CD4-positive, alpha-beta T cell treated with Interleukin-15 for 1 hour (primary cell): Measurements from ENCODE around the gene PAQR4.
"Not testable (repeated sequence)": the region's sequence is repeated elsewhere in the genome, so short reads cannot be mapped to it uniquely, and the experiment has no call there.

Experiments used
- DNase-seq: peaks from one replicate; pipeline ENCODE4 v3.0.0-alpha.2; 2020

Gene PAQR4

GRCh38 chr16:2968738-2969544 lies at the start of gene PAQR4:
Gene PAQR4 (plus strand): TSS chr16:2969348. CDS start chr16:2969675, 327 bp downstream.
- DNase-seq, result peak; percentile 83

DNA sequence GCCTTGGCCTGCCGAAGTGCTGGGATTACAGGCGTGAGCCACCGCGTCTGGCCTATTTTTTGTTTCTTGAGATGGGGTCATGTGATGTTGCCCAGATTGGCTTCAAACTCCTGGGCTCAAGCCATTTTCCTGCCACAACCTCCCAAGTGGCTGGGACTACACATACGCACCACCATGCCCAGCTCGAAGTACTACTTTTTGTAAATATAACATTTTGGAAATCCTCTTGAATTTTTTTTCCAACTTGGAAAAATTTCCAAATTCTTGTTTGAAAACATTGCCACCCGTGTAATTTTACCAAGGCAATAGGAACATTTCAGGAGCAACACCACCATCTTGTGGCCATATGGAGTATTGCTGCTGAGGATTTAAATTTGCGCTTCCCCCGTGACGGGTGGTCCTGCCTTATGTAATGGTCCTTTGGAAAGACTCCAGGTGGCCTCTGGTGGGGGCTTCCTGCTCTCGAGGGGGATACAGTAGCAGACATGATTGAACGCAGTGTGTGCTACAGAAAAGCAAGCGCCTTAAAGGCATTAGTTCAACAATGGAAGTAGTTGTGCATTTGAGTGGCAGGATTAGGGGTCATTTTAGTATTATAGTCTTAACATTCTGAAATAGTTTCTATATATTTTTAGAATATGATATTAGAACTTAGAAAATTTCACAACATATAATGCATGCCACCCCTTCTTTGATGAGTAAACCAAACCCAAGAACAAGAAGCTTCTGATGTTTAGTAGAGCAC lies 49.5 kb upstream of the PAQR4 start:
- peak; percentile 53 for DNase-seq

DNA sequence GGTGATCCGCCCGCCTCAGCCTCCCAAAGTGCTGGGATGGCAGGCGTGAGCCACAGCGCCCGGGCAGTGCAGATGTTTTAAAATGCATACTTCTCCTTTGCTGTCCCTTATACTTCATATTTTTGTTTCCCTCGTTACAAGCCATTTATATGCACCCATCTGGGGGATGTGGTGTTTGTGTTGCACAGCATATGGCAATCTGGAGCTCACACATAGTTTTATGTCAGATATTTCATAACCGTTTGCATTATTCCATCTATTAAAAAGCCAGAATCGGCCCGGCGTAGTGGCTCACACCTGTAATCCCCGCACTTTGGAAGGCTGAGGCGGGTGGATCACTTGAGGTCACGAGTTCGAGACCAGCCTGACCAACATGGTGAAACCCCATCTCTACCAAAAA lies 45.7 kb upstream of the PAQR4 start:
- no peak for DNase-seq

DNA sequence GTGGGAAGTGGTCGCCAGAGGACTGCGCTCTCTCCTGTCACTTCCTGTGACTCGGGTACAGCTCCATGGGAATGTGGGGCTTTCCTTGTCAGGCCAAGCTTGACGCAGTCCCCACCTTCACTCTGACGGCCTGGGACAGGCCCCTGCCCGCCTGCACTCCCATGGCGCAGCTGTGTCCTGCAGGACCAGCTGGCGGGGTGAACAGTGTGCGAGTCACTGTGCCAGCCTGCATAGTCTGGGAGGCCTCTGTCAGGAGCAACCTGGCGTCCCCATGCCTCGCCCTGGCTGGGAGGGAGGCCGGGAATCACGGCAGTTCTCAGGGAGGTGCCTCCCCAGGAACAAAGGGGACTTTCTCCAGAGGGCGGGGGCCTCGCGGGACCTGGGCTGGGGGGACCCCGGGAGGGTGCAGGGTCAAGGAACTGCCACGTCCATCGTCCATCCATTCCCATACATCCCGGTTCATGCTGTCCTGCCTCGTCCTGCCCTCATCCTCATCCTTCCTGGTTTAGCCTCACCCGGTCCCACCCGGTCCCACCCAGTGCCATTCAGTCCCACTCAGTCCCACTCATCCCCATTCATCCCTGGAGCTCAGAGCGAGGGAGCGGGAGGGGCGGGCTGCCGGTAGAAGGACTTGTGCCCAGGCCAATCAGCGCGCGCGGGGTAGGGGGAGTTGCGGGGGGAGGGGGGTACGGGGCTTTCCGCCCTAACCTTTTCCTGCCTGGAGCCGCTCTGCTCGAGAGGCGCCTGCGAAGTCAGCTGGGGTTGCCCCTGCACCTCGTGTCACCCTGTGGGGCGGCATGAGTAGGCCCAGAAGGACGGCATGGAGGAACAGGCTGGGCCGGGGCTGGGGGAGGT lies 44.0 kb upstream of the PAQR4 start:
- no peak for DNase-seq

DNA sequence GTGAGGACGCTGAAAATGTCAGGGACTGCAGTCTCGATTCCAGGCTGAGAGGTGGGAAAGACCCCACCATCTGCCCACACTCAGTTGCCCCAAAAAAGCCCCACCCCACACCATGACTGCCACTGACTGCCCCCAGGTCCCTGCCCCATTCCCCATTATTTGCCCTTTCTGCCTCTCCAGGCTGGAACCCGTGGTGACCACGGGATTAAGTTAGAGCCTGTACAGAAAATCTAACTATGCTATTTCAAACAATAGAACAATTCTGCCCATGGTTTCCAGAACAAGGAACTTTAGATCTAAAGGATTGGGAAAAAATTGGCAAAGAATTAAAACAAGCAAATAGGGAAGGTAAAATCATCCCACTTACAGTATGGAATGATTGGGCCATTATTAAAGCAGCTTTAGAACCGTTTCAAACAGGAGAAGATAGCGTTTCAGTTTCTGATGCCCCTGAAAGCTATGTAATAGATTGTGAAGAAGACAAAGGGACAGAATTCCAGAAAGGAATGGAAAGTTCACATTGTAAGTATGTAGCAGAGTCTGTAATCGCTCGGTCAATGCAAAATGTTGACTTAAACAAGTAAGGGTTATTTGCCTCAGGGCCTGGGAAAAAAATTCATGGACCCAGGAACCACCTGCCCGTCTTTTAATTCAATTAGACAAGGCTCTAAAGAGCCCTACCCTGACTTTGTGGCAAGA lies 43.0 kb upstream of the PAQR4 start:
- no peak for DNase-seq

GRCh38 chr16:2926650-2926999 lies 42.5 kb upstream of the PAQR4 start:
- DNase-seq, result no peak

GRCh38 chr16:2927010-2927646 lies 42.0 kb upstream of the PAQR4 start:
- DNase-seq, result peak; percentile 87

- not testable (repeated sequence) for DNase-seq
These were observed 41.0 kb upstream of the PAQR4 start for GRCh38 chr16:2928151-2928550.

GRCh38 chr16:2928796-2929195 lies 40.4 kb upstream of the PAQR4 start:
- no peak for DNase-seq

GRCh38 chr16:2929693-2930092 lies 39.5 kb upstream of the PAQR4 start:
- DNase-seq, result no peak

DNA sequence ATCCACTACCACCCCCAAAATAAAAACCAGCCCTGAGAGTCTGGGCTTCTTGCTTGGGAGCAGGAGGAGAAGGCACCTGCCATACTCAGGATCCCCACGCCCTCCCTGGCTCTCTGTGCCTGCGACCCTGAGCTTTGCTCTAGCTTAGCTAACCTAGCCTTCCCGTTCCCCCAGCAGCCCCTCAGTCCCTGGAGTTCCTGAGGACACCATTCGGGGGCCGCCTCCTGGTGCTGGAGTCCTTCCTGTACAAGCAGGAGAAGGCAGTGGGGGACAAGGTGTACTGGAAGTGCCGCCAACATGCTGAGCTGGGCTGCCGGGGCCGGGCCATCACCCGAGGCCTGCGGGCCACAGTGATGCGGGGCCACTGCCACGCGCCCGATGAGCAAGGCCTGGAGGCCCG lies 38.9 kb upstream of the PAQR4 start:
- no peak for DNase-seq

- DNase-seq, result not testable (repeated sequence)
These were observed 37.8 kb upstream of the PAQR4 start for GRCh38 chr16:2931231-2931914.

- no peak for DNase-seq
These were observed 36.0 kb upstream of the PAQR4 start for GRCh38 chr16:2933136-2933535.

DNA sequence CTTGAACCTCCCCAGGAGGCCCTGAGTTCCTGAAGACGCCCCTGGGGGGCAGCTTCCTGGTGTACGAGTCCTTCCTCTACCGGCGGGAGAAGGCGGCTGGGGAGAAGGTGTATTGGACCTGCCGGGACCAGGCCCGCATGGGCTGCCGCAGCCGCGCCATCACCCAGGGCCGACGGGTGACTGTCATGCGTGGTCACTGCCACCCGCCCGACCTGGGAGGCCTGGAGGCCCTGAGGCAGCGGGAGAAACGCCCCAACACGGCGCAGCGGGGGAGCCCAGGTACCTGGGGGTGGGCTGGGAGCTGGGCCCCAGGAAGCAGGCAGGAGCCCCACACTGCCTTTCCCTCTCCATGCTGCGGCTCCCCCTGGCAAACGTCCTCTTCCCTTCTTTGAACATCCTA lies 35.4 kb upstream of the PAQR4 start:
- DNase-seq, result no peak

DNA sequence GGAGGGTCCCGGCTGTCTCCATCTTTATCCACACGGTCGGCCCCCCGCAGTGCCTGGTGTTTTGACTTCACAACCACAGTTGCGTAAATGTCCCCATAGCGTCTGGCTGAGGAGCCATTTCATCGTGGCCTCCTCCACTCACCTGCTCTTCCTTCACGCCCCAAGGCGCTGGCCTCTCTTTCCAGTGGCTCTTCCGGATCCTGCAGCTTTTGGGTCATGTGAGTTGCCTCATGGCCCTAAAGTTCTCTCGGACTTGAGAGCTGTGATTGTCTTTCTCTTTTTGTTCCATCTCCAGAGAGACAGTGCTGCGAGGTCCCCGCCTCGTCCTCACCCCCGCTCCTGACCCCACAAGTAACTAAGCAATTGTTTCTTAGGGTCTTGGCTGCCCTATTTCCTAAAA lies 34.7 kb upstream of the PAQR4 start:
- DNase-seq, result no peak

- no peak for DNase-seq
These were observed 32.6 kb upstream of the PAQR4 start for GRCh38 chr16:2936436-2937011.

DNA sequence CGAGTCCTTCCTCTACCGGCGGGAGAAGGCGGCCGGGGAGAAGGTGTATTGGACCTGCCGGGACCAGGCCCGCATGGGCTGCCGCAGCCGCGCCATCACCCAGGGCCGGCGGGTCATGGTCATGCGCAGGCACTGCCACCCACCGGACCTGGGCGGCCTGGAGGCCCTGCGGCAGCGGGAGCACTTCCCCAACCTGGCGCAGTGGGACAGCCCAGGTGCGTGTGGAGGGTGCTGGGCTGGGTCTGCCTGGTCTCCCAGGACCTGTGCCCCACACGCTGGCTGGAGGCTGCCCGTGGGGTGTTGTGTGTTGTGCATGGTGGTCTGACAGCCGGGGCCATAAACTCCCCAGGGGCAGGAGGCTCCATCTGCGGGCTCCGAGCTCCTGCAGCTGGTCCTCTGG lies 32.0 kb upstream of the PAQR4 start:
- no peak for DNase-seq

DNA sequence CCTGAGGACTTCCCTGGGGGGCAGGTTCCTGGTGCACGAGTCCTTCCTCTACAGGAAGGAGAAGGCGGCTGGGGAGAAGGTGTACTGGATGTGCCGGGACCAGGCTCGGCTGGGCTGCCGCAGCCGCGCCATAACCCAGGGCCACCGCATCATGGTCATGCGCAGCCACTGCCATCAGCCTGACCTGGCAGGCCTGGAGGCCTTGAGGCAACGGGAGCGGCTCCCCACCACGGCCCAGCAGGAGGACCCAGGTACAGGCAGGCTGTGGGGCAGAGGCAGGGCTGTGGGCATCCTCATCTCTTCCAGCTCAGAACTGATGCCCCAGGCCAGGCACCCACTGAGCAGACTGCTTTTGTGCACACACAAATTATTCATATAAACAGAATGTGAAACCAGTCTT lies 30.9 kb upstream of the PAQR4 start:
- no peak for DNase-seq

DNA sequence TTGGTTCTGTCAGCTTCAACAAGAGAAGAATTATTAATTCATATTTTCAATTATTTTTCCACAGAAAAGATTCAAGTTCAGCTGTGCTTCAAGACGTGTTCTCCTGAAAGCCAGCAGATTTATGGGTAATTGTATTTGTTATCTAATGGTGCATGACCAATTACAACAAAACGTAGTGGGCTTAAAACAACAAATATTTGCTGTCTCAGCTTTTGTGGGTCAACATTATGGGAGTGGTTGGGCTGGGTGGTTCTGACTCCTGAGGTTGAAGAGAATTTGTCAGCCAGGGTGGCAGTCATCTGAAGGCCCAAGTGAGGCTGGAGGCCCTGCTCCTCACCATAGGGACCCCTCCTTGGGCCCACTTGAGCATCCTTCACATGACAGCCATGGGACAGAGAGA lies 29.2 kb upstream of the PAQR4 start:
- no peak for DNase-seq

- no peak for DNase-seq
These were observed 27.1 kb upstream of the PAQR4 start for GRCh38 chr16:2942045-2942444.

GRCh38 chr16:2943716-2944115 lies 25.4 kb upstream of the PAQR4 start:
- DNase-seq, result not testable (repeated sequence)
